Activated CD4-positive, alpha-beta memory T cell treated with anti-CD3 and anti-CD28 coated beads for 36 hours (primary cell): Measurements from ENCODE around the gene TMEM114. TPM values are rescaled to one million over a fixed set of nuclear protein-coding genes. Genes with fewer than 3 reads are reported as not detected.

Source experiments
- CTCF ChIA-PET: fragments of 350-600 bp; sonication (Branson Sonifier 250); formaldehyde crosslinking; loops from one replicate; lab custom pipeline; 2021; ENCODE audit warnings: antibody characterized with exemption, inconsistent platforms; lab: Charles Lee
- POLR2A ChIA-PET: fragments of 350-600 bp; sonication (Branson Sonifier 250); formaldehyde crosslinking; loops from one replicate; lab custom pipeline; 2021; ENCODE audit warnings: antibody characterized with exemption; lab: Charles Lee
- DNase-seq: peaks from one replicate; pipeline ENCODE4 v3.0.0-alpha.2; 2020
- H3K27ac Mint-ChIP-seq: one replicate; pipeline ENCODE4 v1.8.0; 2021; ENCODE audit warnings: mixed read lengths
- H3K27me3 Mint-ChIP-seq: one replicate; pipeline ENCODE4 v1.8.0; 2021; ENCODE audit warnings: mixed read lengths
- H3K36me3 Mint-ChIP-seq: one replicate; pipeline ENCODE4 v1.8.0; 2021; ENCODE audit warnings: mixed read lengths
- H3K4me1 Mint-ChIP-seq: one replicate; pipeline ENCODE4 v1.8.0; 2021; ENCODE audit warnings: low read depth, mixed read lengths
- H3K4me3 Mint-ChIP-seq: one replicate; pipeline ENCODE4 v1.8.0; 2021; ENCODE audit warnings: mild to moderate bottlenecking, mixed read lengths
- H3K9me3 Mint-ChIP-seq: one replicate; pipeline ENCODE4 v1.8.0; 2021; ENCODE audit warnings: mixed read lengths
- intact Hi-C: fragments of 100-400 bp; cut with micrococcal nuclease; formaldehyde crosslinking; loops from one replicate; pipeline ENCODE4 v1.15.1; 2023
- total RNA-seq, 2 experiments: library from RNA; stranded (reverse); gene quantifications; one replicate each; pipeline ENCODE4 v1.2.3, GENCODE V29; 2021

The TMEM114 gene
- total RNA-seq, 2 experiments from 2014 or later: not detected

GRCh38 chr16:8551388-8552332 lies 38.7 kb downstream of the TMEM114 start:
- H3K4me3 Mint-ChIP-seq: no peak overlapping the region
- intact Hi-C loops: no loop called here
- CTCF ChIA-PET: no interaction called here
- POLR2A ChIA-PET: no interaction called here
- no peaks in the 10 kb centered on the region for H3K9me3 Mint-ChIP-seq
- no peak for DNase-seq
- H3K36me3 Mint-ChIP-seq: no peaks in the 10 kb centered on the region
- H3K27ac Mint-ChIP-seq: no peak overlapping the region
- no peaks in the 10 kb centered on the region for H3K4me1 Mint-ChIP-seq
- peaks cover 37% of the 10 kb centered on the region for H3K27me3 Mint-ChIP-seq

- CTCF ChIA-PET: no interaction called here
These were observed 39.5 kb downstream of the TMEM114 start for GRCh38 chr16:8550728-8551387.

GRCh38 chr16:8549843-8550412 lies 40.4 kb downstream of the TMEM114 start:
- Mint-ChIP-seq H3K27me3 (peaks cover 32% of the 10 kb centered on the region), H3K9me3 (no peaks in the 10 kb centered on the region), H3K36me3 (no peaks in the 10 kb centered on the region), H3K4me3 (no peak overlapping the region), H3K27ac (no peak overlapping the region), H3K4me1 (no peaks in the 10 kb centered on the region)
- ChIA-PET CTCF (no interaction called here), POLR2A (no interaction called here)
- intact Hi-C loops: no loop called here
- no peak for DNase-seq

More at GRCh38 chr16:8550728-8551387, 39.5 kb downstream of the TMEM114 start:
- Mint-ChIP-seq H3K4me3 (no peak overlapping the region), H3K36me3 (no peaks in the 10 kb centered on the region), H3K4me1 (no peaks in the 10 kb centered on the region), H3K27ac (no peak overlapping the region), H3K27me3 (peaks cover 38% of the 10 kb centered on the region), H3K9me3 (no peaks in the 10 kb centered on the region)
- intact Hi-C loops: no loop called here
- POLR2A ChIA-PET: no interaction called here
- DNase-seq: no peak

- no peak for DNase-seq
- no peaks in the 10 kb centered on the region for H3K9me3 Mint-ChIP-seq
- peaks cover 30% of the 10 kb centered on the region for H3K27me3 Mint-ChIP-seq
- H3K36me3 Mint-ChIP-seq: no peaks in the 10 kb centered on the region
- intact Hi-C loops: no loop called here
- no peaks in the 10 kb centered on the region for H3K4me1 Mint-ChIP-seq
- ChIA-PET CTCF (no interaction called here), POLR2A (no interaction called here)
- H3K4me3 Mint-ChIP-seq: no peak overlapping the region
- H3K27ac Mint-ChIP-seq: no peak overlapping the region
These were observed 42.1 kb downstream of the TMEM114 start for GRCh38 chr16:8548166-8548565.

- intact Hi-C loops: no loop called here
- Mint-ChIP-seq H3K4me3 (no peak overlapping the region), H3K36me3 (no peaks in the 10 kb centered on the region), H3K27me3 (peaks cover 30% of the 10 kb centered on the region), H3K4me1 (no peaks in the 10 kb centered on the region), H3K27ac (no peak overlapping the region), H3K9me3 (no peaks in the 10 kb centered on the region)
- no peak for DNase-seq
- CTCF ChIA-PET: no interaction called here
- POLR2A ChIA-PET: no interaction called here
These were observed 42.5 kb downstream of the TMEM114 start for GRCh38 chr16:8547762-8548161.

- no peak for DNase-seq
- no peaks in the 10 kb centered on the region for H3K4me1 Mint-ChIP-seq
- no peaks in the 10 kb centered on the region for H3K9me3 Mint-ChIP-seq
- ChIA-PET CTCF (no interaction called here), POLR2A (no interaction called here)
- H3K36me3 Mint-ChIP-seq: no peaks in the 10 kb centered on the region
- peaks cover 17% of the 10 kb centered on the region for H3K27me3 Mint-ChIP-seq
- intact Hi-C loops: no loop called here
- no peak overlapping the region for H3K27ac Mint-ChIP-seq
- no peak overlapping the region for H3K4me3 Mint-ChIP-seq
These were observed 45.9 kb downstream of the TMEM114 start for GRCh38 chr16:8544406-8544805.

GRCh38 chr16:8543258-8543657 lies 47.1 kb downstream of the TMEM114 start:
- H3K4me1 Mint-ChIP-seq: no peaks in the 10 kb centered on the region
- no peak overlapping the region for H3K27ac Mint-ChIP-seq
- POLR2A ChIA-PET: no interaction called here
- DNase-seq: no peak
- intact Hi-C loops: no loop called here
- CTCF ChIA-PET: no interaction called here
- H3K27me3 Mint-ChIP-seq: peaks cover 13% of the 10 kb centered on the region
- H3K9me3 Mint-ChIP-seq: no peaks in the 10 kb centered on the region
- H3K4me3 Mint-ChIP-seq: no peak overlapping the region
- no peaks in the 10 kb centered on the region for H3K36me3 Mint-ChIP-seq

- no peak overlapping the region for H3K4me3 Mint-ChIP-seq
- no peaks in the 10 kb centered on the region for H3K36me3 Mint-ChIP-seq
- intact Hi-C loops: no loop called here
- peaks cover 6% of the 10 kb centered on the region for H3K27me3 Mint-ChIP-seq
- no peaks in the 10 kb centered on the region for H3K9me3 Mint-ChIP-seq
- ChIA-PET POLR2A (no interaction called here), CTCF (no interaction called here)
- DNase-seq: no peak
- H3K4me1 Mint-ChIP-seq: no peaks in the 10 kb centered on the region
- no peak overlapping the region for H3K27ac Mint-ChIP-seq
These were observed 47.9 kb downstream of the TMEM114 start for GRCh38 chr16:8542393-8542792.

- Mint-ChIP-seq H3K4me3 (no peak overlapping the region), H3K27ac (no peak overlapping the region), H3K27me3 (peaks cover 6% of the 10 kb centered on the region), H3K36me3 (no peaks in the 10 kb centered on the region), H3K9me3 (no peaks in the 10 kb centered on the region), H3K4me1 (no peaks in the 10 kb centered on the region)
- intact Hi-C loops: no loop called here
- ChIA-PET CTCF (no interaction called here), POLR2A (no interaction called here)
- DNase-seq: no peak
These were observed 48.4 kb downstream of the TMEM114 start for GRCh38 chr16:8541868-8542267.

GRCh38 chr16:8537691-8538342 lies 52.5 kb downstream of the TMEM114 start:
- Mint-ChIP-seq H3K36me3 (no peaks in the 10 kb centered on the region), H3K27ac (no peak overlapping the region), H3K9me3 (no peaks in the 10 kb centered on the region), H3K27me3 (peaks cover 1% of the 10 kb centered on the region), H3K4me3 (no peak overlapping the region), H3K4me1 (no peaks in the 10 kb centered on the region)
- ChIA-PET CTCF (no interaction called here), POLR2A (no interaction called here)
- no peak for DNase-seq
- intact Hi-C loops: no loop called here

GRCh38 chr16:8533509-8533908 lies 56.8 kb downstream of the TMEM114 start:
- POLR2A ChIA-PET: no interaction called here
- no peak for DNase-seq

GRCh38 chr16:8530752-8531384 lies 59.4 kb downstream of the TMEM114 start:
- Mint-ChIP-seq H3K27me3 (peaks cover 6% of the 10 kb centered on the region), H3K27ac (no peak overlapping the region), H3K4me3 (no peak overlapping the region), H3K9me3 (no peaks in the 10 kb centered on the region), H3K4me1 (no peaks in the 10 kb centered on the region), H3K36me3 (no peaks in the 10 kb centered on the region)
- intact Hi-C loops: no loop called here
- ChIA-PET POLR2A (no interaction called here), CTCF (no interaction called here)
- DNase-seq: no peak

More at GRCh38 chr16:8533509-8533908, 56.8 kb downstream of the TMEM114 start:
- H3K27me3 Mint-ChIP-seq: peaks cover 5% of the 10 kb centered on the region
- no peaks in the 10 kb centered on the region for H3K9me3 Mint-ChIP-seq
- no peak overlapping the region for H3K4me3 Mint-ChIP-seq
- no peaks in the 10 kb centered on the region for H3K4me1 Mint-ChIP-seq
- H3K36me3 Mint-ChIP-seq: no peaks in the 10 kb centered on the region
- CTCF ChIA-PET: no interaction called here
- intact Hi-C loops: no loop called here
- no peak overlapping the region for H3K27ac Mint-ChIP-seq
